ENCODE measurements around the gene STXBP6.

DNA sequence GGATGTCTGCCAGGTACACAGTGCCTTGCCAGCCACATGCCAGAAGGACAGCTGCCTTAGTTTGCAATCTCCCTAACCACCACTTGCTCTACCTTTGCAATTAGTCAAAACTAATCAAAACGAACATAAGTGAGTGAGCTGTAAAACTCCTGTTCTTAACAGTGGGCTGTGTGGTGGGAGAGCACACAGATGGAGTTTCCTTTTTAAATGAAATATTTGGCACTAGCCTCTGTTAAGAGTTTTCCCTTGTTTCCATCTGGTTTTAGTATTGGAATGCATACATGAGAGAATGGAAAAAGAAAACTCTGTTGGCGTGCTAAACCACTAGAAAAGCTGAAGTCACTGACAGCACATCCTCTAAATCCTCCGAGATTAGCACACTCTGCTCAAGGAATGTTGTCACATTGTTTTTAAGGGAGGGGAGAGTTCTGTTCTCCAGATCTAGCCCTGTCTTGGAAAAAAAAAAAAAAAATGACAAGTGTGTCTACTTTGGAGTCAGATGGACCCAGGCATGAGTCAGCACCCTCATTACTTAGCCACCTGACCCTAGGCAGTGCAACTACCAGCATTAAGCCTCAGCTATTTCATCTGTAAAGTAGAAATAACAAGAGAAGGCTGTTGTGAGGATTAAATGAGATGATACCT is 83.9 kb downstream of the STXBP6 start:
- no peak for TF ChIP-seq POLR2A (IDR thresholded peaks at IDR 0.05; ENCODE audit: low read depth, low read length)
- no peak; the same call in 1 of the 2 replicates for TF ChIP-seq BACH1 (IDR thresholded peaks at IDR 0.05; ENCODE audit: borderline replicate concordance)
- TF ChIP-seq, protein P1, sequence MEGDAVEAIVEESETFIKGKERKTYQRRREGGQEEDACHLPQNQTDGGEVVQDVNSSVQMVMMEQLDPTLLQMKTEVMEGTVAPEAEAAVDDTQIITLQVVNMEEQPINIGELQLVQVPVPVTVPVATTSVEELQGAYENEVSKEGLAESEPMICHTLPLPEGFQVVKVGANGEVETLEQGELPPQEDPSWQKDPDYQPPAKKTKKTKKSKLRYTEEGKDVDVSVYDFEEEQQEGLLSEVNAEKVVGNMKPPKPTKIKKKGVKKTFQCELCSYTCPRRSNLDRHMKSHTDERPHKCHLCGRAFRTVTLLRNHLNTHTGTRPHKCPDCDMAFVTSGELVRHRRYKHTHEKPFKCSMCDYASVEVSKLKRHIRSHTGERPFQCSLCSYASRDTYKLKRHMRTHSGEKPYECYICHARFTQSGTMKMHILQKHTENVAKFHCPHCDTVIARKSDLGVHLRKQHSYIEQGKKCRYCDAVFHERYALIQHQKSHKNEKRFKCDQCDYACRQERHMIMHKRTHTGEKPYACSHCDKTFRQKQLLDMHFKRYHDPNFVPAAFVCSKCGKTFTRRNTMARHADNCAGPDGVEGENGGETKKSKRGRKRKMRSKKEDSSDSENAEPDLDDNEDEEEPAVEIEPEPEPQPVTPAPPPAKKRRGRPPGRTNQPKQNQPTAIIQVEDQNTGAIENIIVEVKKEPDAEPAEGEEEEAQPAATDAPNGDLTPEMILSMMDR (IDR thresholded peaks at IDR 0.05 in 2 of 3, conservative IDR thresholded peaks at IDR 0.05 in 1 of 3; ENCODE audit: control insufficient read depth in 2 of 3, extremely low read depth in 1 of 3, insufficient read depth in 1 of 3, low read depth in 3 of 3, low read length in 3 of 3): no peak
- no peak for TF ChIP-seq JUND (IDR thresholded peaks at IDR 0.05; ENCODE audit: low read depth, low read length)
- TF ChIP-seq, protein P2, sequence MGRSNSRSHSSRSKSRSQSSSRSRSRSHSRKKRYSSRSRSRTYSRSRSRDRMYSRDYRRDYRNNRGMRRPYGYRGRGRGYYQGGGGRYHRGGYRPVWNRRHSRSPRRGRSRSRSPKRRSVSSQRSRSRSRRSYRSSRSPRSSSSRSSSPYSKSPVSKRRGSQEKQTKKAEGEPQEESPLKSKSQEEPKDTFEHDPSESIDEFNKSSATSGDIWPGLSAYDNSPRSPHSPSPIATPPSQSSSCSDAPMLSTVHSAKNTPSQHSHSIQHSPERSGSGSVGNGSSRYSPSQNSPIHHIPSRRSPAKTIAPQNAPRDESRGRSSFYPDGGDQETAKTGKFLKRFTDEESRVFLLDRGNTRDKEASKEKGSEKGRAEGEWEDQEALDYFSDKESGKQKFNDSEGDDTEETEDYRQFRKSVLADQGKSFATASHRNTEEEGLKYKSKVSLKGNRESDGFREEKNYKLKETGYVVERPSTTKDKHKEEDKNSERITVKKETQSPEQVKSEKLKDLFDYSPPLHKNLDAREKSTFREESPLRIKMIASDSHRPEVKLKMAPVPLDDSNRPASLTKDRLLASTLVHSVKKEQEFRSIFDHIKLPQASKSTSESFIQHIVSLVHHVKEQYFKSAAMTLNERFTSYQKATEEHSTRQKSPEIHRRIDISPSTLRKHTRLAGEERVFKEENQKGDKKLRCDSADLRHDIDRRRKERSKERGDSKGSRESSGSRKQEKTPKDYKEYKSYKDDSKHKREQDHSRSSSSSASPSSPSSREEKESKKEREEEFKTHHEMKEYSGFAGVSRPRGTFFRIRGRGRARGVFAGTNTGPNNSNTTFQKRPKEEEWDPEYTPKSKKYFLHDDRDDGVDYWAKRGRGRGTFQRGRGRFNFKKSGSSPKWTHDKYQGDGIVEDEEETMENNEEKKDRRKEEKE (IDR thresholded peaks at IDR 0.05): no peak
- no peak for TF ChIP-seq SIN3A (IDR thresholded peaks at IDR 0.05; ENCODE audit: low read depth, low read length)
- TF ChIP-seq SPI1 (IDR thresholded peaks at IDR 0.05; ENCODE audit: borderline replicate concordance, insufficient read depth, low read depth, low read length): no peak
- TF ChIP-seq USF2 (IDR thresholded peaks at IDR 0.05; ENCODE audit: borderline replicate concordance, low read depth, low read length): no peak
- no peak for TF ChIP-seq MAX (IDR thresholded peaks at IDR 0.05; ENCODE audit: low read depth, low read length)
- TF ChIP-seq EP300 (IDR thresholded peaks at IDR 0.05; ENCODE audit: borderline replicate concordance in 1 of 2, control insufficient read depth in 1 of 2, low read depth in 2 of 2, low read length in 2 of 2): 0 out of 4 replicates have a peak, but pooled peaks of 1 of the 2 experiments have one; percentile 9
- no peak for TF ChIP-seq MYC (IDR thresholded peaks at IDR 0.05; ENCODE audit: insufficient read depth, insufficient read length, insufficient replicate concordance, low read length, severe bottlenecking)
